HG02840 (cell line): Measurements from ENCODE around the gene ADPRHL1.

Source experiments
- ATAC-seq: cut with Tn5 transposase; IDR thresholded peaks from one replicate; pipeline ENCODE4 v1.9.1; 2021; ENCODE audit warnings: mild to moderate bottlenecking, moderate library complexity, moderate number of reproducible peaks; ENCODE audit not compliant: unreplicated experiment, low FRiP score

The ADPRHL1 gene

DNA sequence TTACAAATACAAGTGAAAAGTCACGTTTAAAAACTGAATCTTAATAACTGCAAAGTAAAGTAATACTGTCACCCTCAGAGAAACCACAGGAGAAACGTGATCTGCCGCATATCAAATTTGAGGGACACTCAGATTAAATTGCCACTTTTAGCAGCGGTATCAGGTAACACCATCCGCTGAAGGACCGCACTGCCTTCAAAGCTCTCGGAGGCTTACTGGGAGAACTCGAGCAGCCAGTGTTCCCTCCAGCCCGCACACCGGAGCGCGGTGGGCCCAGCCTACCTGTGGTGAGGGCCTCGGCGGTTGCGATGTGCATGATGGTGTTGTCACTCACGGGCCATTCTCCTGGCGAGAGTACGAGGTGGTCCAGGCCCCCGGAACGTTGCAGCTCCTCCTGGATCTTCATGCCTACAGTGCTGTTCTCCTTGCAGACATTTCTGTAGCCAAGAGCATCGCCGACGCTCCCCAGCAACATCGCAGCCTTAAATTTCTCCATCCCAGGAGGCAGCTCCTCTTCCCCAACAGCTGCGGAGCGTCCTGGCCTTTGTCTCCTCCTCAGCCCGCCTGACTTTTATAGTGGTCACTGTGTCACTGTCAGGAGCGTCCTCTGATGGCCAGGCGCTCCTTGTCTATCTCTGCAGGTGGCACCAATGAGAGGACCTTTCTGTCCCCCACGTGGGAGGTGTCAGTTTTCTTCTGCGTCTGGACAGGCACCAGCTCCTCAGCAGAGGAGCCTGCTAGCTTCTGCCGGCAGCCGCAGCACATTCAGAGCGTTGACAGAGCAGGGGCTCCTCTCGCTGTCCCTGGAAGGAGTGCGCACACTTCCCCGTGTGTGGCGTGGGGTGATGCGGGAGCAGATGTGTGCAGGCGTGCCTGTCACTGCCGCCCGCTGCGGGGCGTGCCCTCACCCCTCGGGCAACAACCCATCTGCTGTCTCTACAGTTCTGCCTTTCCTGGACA is at the start of gene ADPRHL1:
TSS of gene ADPRHL1 (minus strand) at position 547 of the 960 bp plus-strand sequence. CDS start at position 496, 51 bp downstream.
- no peak for ATAC-seq

DNA sequence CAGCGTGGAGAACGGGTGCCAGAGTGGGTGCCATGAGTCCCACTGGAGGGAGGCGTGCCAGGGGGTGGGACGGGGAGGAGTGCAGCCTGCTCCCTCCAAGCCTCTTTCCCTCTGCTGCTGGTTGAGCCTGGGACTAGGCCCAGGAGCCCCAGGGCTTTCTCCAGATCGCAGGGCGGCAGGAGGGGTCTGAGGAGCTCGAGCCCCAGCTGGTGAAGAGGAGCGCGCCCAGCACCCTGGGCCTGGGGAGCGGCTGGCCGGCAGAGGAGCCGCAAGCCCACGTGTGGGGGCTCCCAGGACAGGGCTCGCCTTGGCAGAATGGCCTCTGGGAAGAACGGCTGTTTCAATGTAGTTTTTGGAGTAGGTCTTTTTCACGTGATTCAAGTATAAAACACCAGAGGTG is 49.4 kb upstream of the ADPRHL1 start:
- ATAC-seq, result no peak

DNA sequence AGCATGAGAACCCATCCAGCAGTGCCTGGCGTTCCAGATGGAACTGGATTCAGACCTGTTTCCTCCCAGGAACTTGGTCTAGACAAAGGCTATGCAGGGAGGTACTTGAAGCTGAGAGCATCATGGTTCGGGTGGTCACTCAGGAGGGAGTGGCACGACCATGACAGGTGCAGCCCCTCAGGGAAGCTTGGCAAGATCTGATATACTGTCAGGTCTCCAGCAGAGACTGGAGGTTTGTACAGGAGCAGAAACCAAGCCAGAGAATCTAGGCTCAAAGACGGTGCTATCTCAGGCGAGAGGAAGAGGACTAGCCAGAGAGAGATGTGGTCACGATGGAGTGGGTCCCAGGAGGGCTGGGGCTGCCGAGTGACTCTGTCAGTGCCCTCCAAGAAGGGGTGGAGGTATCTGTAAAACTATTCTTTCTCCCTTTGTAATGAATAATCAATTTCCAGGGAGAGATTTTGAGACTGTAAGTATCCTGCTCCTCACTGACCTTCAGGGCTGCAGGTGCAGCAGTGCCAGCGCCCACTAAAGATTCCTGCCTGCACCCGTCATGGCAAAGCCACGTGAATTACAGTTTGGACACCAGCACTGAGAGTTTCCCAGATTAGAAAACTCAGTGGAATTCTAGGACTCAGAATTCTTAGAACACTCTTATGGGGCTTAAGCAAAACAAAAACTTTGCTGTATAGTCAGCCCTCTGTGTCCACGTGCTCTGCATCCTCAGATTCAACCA is 47.4 kb upstream of the ADPRHL1 start:
- ATAC-seq, result no peak

DNA sequence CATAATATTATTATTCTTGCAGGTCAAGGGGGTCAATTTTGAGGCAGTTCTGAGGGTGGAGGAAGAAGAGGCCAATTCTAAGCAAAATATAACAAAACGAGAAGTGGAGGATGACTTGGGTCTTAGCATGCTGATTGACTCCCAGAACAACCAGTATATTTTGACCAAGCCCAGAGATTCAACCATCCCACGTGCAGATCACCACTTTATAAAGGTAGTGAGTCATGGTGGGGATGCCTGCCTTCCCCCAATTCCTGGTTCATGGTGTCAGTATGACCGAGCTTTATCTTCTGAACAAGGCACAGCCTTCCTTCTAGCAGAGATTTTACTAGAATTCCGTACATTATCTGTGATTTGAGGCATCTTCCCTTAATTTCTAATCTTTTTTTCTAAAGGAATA is 46.6 kb upstream of the ADPRHL1 start:
- no peak for ATAC-seq

DNA sequence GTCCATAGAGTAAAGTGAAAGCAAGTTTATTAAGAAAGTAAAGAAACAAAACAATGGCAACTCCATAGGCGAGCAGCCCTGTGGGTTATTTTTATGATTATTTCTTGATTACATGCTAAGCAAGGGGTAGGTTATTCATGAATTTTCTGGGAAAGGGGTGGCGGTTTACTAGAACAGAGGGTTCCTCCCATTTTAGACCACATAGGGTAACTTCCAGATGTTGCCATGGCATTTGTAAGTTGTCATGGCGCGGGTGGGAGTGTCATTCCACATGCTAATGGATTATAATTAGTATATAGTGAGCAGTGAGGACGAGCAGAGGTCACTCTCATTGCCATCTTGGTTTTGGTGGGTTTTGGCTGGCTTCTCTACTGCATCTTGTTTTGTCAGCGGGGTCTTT is 45.6 kb upstream of the ADPRHL1 start:
- no peak for ATAC-seq

DNA sequence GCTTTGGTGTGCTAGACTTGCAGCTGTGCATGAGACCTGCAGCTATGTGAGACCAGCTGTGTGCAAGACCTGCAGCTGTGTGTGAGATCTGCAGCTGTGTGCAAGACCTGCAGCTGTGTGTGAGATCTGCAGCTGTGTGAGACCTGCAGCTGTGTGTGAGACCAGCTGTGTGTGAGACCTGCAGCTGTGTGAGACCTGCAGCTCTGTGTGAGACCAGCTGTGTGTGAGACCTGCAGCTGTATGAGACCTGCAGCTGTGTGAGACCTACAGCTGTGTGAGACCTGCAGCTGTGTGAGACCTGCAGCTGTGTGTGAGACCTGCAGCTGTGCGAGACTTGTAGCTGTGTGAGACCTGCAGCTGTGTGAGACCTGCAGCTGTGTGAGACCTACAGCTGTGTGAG is 43.9 kb upstream of the ADPRHL1 start:
- ATAC-seq, result no peak

DNA sequence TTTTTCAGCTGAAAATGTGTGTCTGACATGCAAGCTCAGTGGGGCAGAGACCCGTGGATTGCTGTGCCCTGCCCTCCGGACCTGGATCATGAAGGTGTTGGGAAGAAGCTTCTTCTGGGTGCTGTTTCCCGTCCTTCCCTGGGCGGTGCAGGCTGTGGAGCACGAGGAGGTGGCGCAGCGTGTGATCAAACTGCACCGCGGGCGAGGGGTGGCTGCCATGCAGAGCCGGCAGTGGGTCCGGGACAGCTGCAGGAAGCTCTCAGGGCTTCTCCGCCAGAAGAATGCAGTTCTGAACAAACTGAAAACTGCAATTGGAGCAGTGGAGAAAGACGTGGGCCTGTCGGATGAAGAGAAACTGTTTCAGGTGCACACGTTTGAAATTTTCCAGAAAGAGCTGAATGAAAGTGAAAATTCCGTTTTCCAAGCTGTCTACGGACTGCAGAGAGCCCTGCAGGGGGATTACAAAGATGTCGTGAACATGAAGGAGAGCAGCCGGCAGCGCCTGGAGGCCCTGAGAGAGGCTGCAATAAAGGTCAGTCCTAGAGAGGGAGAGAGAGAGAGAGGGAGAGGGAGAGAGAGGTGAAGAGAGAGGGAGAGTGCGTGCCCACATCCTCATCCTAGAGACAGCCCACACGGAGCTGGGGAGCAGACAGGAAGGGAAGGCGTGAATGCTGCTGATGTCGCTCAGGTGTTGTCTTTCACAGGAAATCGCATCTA is 42.4 kb upstream of the ADPRHL1 start:
- no peak for ATAC-seq

DNA sequence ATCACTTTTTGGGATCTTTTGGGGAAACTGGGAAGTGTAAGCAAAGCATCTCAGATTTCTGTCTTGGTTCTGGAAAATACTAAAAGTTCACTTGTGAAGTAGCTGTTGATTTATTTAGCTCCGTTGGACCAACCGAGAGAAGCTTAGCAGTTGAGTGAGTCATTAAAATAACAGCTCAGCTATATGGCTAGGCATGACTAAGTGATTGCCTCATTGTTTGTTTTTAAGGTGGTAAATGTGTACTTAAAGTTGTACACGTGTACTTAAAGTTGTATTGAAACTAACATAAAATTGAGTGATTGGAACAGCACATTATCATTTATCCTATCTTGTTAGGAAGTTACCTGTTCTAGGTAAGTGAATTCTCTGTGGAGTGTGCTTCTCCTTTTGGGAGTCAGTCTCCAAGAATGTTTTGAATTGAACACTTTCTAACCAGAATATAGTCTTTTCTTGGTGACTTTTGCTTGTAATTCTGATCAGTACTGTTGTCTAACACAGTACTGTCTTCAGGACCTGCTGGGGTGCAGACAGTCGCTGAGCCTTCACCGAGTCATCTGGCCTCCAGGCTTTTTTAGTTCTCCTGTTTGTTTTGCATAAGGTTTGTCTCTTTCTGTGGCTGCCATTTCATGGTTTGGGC is 40.1 kb upstream of the ADPRHL1 start:
- ATAC-seq, result no peak

DNA sequence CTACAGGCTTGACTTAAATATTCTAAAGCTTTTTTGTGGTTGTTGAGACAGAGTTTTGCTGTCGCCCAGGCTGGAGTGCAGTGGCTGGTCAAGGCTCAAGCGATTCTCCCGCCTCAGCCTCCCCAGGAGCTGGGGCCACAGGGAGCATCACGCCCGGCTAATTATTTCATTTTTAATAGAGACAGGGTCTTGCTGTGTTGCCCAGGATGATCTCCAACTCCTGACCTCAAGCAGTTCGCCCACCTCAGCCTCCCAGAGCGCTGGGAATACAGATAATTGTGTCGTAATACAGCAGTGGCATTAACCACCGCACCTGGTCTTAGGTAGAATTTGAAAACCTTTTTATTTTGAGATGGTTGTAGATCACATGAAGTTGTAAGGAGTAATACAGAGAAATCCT is 38.7 kb upstream of the ADPRHL1 start:
- ATAC-seq, result no peak

DNA sequence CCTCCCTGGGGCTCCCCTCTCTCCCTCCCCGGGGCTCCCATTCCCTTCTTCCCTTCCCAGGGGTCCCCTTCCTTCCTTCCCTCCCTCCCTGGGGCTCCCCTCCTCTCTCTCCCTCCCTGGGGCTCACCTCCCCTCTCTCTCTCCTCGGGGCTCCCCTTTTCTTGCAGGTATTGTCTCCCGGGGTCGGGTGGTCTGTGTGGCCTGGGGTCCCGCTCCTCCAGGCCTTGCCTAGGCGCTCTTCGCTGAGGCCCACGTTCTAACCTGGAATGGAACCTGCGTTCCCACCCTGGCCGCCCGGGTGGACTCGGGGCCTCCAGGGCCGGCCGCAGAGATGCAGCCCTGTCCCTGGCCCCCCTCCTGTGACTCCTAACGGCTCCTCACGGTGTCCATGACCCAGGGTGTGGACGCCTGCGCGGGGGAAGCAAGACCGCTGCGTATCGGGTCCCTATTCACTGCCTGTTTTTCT is 38.2 kb upstream of the ADPRHL1 start:
- ATAC-seq, result no peak

DNA sequence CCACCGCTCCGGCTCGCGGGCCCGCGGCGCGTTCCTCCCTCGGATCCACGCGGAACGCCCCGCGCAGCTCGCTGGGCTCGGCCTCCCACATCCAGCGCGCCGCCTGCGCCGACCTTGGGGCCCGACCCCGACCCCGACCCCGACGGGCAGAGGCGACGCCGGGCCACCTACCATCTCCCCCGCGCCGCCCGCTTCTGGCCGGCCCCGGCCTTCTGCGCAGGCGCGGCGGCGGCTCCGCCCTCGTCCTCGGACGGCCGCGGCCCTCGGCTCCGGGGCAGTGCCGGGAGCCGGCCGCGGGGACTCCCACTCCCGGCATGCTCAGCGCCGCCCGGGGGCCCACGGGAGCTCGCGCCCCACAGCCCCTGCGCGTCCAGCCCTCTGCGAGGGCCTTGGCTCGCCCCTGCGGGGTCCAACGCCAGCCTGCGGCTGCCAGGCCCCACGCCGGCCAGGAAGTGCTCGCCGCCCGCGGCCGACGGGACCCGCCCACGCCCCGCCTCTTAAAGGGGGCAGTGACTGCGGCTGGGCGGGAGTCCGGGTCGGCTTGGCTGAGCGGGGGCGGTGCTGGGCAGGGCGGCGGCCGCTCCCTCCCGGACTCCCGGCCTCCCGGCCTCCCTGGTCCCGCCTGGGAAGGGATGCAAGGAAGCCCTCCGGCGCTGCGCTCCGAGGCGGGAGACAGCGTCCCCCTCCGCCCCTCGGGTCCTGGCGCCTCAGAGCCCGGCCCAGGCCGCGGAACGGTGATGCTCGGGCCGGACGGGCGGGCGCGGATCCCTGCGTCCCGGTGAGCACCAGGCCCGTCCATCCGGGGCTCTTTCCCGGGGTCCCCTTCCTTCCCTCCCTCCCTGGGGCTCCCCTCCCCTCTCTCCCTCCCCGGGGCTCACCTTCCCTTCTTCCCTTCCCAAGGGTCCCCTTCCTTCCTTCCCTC is 37.5 kb upstream of the ADPRHL1 start, which contains the start of gene DCUN1D2:
TSS of gene DCUN1D2 (minus strand) at position 216 of the 922 bp plus-strand sequence. CDS start at position 174, 42 bp downstream.
- ATAC-seq, result peak; percentile 83

DNA sequence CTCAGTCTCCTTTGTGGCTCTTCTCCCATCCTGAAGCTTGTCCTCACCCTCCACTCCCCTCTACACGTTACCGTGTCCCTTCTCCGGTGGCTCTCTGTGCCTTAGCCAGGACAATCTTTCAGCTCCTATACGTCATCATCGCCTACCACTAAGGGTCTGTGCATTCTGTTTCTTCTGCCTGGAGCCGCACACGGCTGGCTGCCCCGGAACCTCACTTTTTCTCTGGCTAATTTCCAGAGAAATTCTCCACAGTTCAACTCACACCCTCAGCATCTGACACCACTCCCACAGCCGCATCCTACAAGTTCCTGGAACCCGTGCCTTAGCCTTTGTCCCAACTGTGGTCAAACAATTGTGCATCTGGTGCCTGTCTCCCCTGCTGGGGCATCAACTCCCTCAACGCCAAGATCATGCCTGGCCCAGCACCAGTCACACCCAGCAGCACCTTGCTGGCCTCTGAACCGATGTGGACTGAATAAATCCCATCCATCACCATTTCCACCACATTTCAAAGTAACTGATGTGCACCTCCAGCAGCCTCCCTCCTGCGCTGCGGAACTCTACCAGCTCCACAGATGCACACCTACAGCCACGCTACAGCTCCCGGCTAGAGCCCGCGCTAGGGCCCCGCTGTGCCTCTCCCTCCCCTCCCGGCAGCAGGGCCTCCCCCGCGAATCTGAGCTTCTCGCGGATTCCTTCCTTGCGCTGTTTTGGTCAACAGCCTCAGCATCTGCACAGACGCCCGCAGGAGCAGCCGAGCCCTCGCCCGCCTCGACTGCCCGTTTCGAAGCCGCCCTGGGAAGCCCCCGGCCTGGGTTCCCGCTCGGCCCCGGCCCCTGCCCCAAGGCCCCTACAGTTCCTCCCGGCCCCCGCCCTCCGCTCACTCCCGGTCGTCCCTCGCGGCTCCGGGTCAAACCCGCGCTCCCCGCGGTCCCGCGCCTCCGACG is 36.5 kb upstream of the ADPRHL1 start:
- peak; percentile 25 for ATAC-seq

DNA sequence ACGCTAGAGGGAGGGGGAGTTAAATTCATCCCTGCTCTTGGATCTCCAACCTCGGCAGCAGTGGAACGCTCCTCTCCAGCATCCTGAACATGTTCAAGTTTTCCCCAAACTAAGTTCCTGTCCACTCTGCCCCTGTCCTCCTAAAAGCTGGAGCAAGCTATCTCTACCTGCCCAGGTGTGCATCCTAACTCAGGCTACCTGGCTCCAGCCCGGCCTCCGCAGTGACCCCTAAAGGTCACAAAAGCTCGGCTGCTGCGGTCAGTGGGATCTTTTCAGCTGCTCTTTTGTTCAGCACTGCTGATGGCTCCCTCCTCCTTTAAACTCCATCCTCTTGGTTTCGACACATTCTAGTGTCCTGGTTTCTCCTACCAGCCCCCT is 35.9 kb upstream of the ADPRHL1 start:
- ATAC-seq, result no peak

DNA sequence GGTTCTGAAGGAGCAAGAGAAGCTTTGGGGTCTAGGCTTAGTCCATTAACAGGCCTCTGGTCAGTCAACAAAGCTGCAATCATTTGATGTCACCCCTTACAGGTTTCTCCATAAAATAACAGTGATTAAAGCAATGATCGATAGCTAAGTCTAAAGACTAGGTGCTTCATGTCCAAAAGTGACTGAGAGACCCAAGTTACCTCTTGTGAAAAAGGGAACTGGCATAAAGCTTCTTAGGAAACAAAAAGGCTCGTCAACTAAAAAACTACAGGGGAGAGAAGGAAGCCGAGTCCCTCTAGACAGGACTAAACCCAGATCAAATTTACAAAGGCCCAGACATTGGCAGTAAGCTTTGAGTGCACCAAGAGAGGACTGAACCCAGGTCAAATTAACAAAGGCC is 35.0 kb upstream of the ADPRHL1 start:
- no peak for ATAC-seq

DNA sequence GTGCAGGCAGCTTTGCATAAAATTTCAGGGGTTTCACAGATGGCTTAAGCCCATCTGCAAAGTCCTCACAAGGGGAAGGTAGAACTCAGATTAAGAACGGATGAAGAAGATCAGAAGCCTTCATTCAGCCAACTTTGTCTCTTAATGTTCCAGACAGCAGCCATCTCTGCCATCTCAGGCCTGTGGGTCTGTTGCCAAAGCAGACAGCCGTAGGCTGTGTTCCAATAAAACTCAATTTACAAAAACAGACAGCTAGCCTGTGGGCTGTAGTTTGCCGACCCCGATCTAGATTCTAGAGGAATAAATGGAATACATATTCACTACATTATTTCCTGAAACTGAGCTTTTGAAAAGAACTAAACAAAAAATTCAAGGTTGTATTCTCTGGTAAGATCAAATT is 33.4 kb upstream of the ADPRHL1 start:
- no peak for ATAC-seq

DNA sequence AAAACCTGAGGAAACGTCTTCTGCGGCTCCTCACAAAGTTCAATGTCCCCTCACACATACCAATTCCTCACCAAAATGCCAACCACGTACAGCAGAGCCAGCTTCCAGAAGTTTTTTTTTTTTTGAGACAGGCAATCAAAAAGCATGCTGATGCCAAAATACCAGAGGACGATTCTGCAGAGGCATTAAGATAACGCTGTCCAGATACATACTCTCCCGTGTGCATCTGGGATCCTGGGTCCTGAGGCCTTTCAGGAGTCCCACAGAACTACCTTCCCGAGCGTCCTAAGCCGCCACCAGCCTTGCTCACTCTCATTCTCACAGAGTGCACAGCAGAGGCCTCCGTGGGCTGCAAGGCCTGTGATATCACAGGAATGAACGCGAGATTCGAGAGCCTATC is 32.3 kb upstream of the ADPRHL1 start:
- no peak for ATAC-seq

DNA sequence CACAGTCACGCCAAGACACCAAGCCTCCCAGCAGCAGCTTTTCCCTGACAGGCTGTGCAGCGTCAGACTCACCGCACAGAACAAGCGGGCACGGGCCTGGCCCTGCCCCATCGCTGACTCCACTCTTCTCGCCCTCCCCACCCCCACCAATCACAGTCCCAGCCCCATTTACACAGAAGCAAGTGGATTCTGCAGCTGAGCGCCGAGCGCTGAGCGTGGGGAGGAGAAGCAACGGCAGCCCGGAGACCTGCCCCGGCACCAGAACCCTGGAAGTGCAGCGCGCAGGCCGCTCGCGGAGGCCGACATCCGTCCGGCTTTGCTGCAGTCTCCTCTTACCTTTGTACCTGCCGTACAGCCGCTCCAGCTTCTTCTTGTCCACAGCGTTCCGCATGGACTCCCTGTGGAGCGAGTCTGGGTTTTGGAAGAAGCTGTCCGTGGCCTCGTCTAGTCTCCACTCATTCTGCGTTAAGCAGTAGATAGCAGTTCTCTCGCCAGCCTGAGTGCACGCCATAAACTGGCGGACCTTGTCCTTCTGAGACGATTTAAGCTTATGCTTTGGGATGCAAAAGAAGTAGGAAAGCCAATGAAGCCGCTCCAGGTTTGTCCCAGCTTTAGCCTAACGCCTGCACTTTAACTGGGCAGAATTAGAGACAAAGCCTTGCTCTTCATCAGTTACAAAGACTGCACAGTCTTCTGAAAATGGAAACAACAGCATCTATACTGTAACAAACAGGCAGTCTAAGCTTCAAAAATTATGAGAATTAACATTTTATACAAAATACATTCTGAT is 30.4 kb upstream of the ADPRHL1 start:
- no peak for ATAC-seq
